Esophagus muscularis mucosa (tissue), 4 donors: Measurements from ENCODE around the gene TATDN2. TPM values are rescaled to one million over a fixed set of nuclear protein-coding genes. Genes with fewer than 3 reads are reported as not detected.

Experiments
- DNase-seq: peaks from one replicate; pipeline ENCODE4 v3.0.0-alpha.2; 2017; ENCODE audit errors: extremely low spot score
- H3K27ac ChIP-seq, 4 donors: fragments of 200-600 bp; sonication (generic); replicated peaks in 1 of 4; 1 replicate in 3 of 4; 2 replicates in 1 of 4; pipeline ENCODE4 v1.5.1; 2016 to 2019; ENCODE audit warnings: mild to moderate bottlenecking in 1 of 4
- H3K27me3 ChIP-seq, 4 donors: fragments of 200-600 bp; sonication (generic); one replicate each; pipeline versions ENCODE4 v1.5.1 to v1.6.0; 2016 to 2019
- H3K36me3 ChIP-seq, 4 donors: fragments of 200-600 bp; sonication (generic); one replicate each; pipeline ENCODE4 v1.5.1; 2016 to 2019
- H3K4me1 ChIP-seq, 4 donors: fragments of 200-600 bp; sonication (generic); one replicate each; pipeline ENCODE4 v1.5.1; 2016 to 2019
- H3K4me3 ChIP-seq, 4 donors: fragments of 200-600 bp; sonication (generic); 1 replicate in 2 of 4; 2 replicates in 2 of 4; pipeline ENCODE4 v1.5.1; 2016 to 2019; ENCODE audit warnings: mild to moderate bottlenecking in 4 of 4, moderate library complexity in 1 of 4
- H3K9me3 ChIP-seq, 4 donors: fragments of 200-600 bp; sonication (generic); 1 replicate in 3 of 4; 2 replicates in 1 of 4; pipeline ENCODE4 v1.5.1; 2016 to 2019
- EP300 ChIP-seq: sonication (generic); formaldehyde crosslinking; IDR thresholded peaks from one replicate; pipeline ENCODE4 v1.6.1; 2017; ENCODE audit warnings: antibody characterized with exemption
- POLR2A ChIP-seq: fragments of 450-650 bp; IDR thresholded peaks from one replicate; pipeline ENCODE4 v1.6.1; 2017; ENCODE audit warnings: antibody characterized with exemption, moderate library complexity, mild to moderate bottlenecking, low read depth
- POLR2AphosphoS5 ChIP-seq, 2 donors: sonication (generic); formaldehyde crosslinking; IDR thresholded peaks; one replicate each; pipeline ENCODE4 v1.6.1; 2017; ENCODE audit warnings: antibody characterized with exemption in 2 of 2
- WGBS: methylation state at CpG from one replicate; pipeline ENCODE4 v1.1.5; 2018; 5-methylcytosine and 5-hydroxymethylcytosine counted together
- intact Hi-C: fragments of 100-400 bp; cut with DNase I; formaldehyde crosslinking; loops from one replicate; pipeline ENCODE4 v1.15.1; 2023
- total RNA-seq, 4 donors: library from RNA; depleted of rRNA; stranded (reverse); fragments of >200 nt; gene quantifications; one replicate each; pipeline versions ENCODE4 v1.1.0 to v1.2.1, GENCODE V29; 2016
- TF ChIP-seq, protein P1 (sequence below), 3 experiments: fragments of 200-600 bp in 2 of 3; fragments of 450-650 bp in 1 of 3; sonication (generic) in 2 of 3; IDR thresholded peaks; one replicate each; pipeline ENCODE4 v1.5.1; 2017 to 2019; ENCODE audit warnings: antibody characterized with exemption in 3 of 3, mild to moderate bottlenecking in 2 of 3, moderate library complexity in 1 of 3

Gene TATDN2
- total RNA-seq, 4 donors from 2014 or later, result 15.0 to 24.6 (median 16.7) TPM

DNA sequence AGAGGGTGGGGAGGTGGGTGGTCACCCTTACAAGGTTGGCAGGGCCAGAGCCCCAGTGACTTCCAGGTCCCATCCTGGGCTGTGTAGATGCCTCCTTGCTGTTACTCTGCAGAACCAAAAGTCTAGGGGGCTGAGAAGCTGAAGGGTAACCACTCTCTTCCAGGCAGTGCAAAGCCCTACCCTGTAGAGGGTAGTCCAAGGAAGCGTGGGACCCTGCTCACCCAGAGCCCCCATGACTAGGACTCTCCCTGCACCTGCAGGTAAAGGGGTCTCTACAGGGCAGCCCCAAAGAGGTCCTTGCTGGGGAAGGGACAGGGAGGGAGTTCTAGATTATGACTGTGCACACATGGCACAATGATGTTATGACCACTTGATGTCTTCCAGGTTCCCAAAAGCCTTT lies 30.2 kb downstream of the TATDN2 start:
- Histone ChIP-seq H3K9me3 (no peaks in the 10 kb centered on the region), H3K4me3 (no peak overlapping the region), H3K27me3 (no peaks in the 10 kb centered on the region), H3K4me1 (peaks cover 10 to 21% (median 14%) of the 10 kb centered on the region in 4 donors), H3K36me3 (peaks cover 35 to 81% (median 60%) of the 10 kb centered on the region in 4 donors), H3K27ac (no peak overlapping the region)
- WGBS, result no CpG with 5 or more reads among the region's 1 CpG
- DNase-seq, result no peak
- intact Hi-C loops, result no loop called here
- TF ChIP-seq EP300, result no peak
- TF ChIP-seq, protein P1, sequence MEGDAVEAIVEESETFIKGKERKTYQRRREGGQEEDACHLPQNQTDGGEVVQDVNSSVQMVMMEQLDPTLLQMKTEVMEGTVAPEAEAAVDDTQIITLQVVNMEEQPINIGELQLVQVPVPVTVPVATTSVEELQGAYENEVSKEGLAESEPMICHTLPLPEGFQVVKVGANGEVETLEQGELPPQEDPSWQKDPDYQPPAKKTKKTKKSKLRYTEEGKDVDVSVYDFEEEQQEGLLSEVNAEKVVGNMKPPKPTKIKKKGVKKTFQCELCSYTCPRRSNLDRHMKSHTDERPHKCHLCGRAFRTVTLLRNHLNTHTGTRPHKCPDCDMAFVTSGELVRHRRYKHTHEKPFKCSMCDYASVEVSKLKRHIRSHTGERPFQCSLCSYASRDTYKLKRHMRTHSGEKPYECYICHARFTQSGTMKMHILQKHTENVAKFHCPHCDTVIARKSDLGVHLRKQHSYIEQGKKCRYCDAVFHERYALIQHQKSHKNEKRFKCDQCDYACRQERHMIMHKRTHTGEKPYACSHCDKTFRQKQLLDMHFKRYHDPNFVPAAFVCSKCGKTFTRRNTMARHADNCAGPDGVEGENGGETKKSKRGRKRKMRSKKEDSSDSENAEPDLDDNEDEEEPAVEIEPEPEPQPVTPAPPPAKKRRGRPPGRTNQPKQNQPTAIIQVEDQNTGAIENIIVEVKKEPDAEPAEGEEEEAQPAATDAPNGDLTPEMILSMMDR (IDR thresholded peaks at IDR 0.05), result no peak
- no peak for TF ChIP-seq POLR2AphosphoS5 (IDR thresholded peaks at IDR 0.05)
- no peak for TF ChIP-seq POLR2A

DNA sequence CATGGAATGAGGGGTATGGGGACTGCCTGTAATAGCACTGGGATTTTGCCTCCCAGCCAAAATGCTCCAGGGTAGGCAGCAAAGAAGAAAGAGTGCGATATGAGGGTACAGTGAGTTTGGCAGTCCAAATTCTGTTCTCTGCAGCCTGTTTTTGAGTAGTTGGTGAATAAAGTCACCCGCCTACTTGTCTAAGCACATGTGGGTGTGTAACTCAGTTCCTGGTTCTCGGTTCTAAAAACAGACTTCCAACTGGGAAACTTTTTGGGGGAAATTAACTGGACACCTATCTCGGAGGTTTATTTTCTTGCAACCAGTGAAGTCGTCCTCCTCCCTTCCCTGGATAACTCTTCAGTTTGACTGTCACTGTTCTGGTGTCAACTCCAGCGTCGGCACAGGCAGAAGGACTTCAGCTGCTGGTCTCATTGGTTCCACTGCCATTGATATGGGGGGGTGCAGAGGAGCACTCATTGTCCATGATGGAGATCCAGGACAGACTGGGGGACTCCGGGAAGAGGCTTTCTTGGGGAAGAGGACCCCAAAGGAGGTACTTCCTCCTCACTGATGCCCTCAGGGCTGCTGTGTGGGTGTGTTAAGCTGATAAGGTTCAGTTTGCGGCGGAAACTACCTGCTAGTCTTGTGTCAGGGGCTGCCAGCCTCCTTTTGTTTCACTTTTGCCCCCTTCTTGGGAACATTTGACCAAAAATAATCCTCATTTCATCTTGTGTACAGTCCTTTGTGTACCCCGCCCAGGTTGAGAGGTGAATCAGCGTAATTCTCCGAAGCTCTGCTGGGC lies 31.3 kb downstream of the TATDN2 start:
- TF ChIP-seq EP300 (no peak), POLR2AphosphoS5 (IDR thresholded peaks at IDR 0.05) (no peak), POLR2A (no peak)
- TF ChIP-seq, protein P1 (IDR thresholded peaks at IDR 0.05), result no peak
- Histone ChIP-seq H3K4me1 (peaks cover under 1 to 13% (median 6%) of the 10 kb centered on the region in 4 donors), H3K9me3 (no peaks in the 10 kb centered on the region), H3K4me3 (no peak overlapping the region), H3K36me3 (peaks cover 35 to 90% (median 67%) of the 10 kb centered on the region in 4 donors), H3K27ac (no peak overlapping the region), H3K27me3 (no peaks in the 10 kb centered on the region)
- intact Hi-C loops, result no loop called here
- whole genome bisulfite sequencing, result 88% methylated on average over 13 of the region's 13 CpGs
- no peak for DNase-seq

DNA sequence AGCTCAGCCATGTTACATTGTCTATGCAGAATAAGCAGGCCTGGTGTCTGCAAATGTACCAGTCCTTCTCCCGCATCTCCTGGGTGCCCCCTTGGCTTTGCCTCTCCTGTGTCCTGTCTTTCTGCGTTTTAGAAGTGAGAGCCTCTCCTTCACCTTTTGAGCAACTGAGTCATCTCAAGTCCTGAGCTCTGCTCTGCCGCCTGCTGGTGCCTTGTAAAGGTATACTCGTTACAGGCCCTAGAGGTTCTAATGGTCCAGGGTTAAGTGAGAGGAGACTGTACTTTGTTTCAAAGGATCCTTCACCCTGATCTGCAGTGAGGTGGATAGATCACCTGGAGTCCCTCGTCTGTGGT lies 31.9 kb downstream of the TATDN2 start:
- DNase-seq, result no peak
- Histone ChIP-seq H3K4me1 (peaks cover 0 to 9% (median 2%) of the 10 kb centered on the region in 4 donors), H3K27me3 (no peaks in the 10 kb centered on the region), H3K4me3 (no peak overlapping the region), H3K9me3 (no peaks in the 10 kb centered on the region), H3K36me3 (peaks cover 35 to 90% (median 68%) of the 10 kb centered on the region in 4 donors), H3K27ac (no peak overlapping the region)
- TF ChIP-seq EP300 (no peak), POLR2AphosphoS5 (IDR thresholded peaks at IDR 0.05) (no peak), POLR2A (no peak)
- TF ChIP-seq, protein P1 (IDR thresholded peaks at IDR 0.05), result no peak
- intact Hi-C loops, result no loop called here
- 79% methylated on average over 5 of the region's 5 CpGs for WGBS

DNA sequence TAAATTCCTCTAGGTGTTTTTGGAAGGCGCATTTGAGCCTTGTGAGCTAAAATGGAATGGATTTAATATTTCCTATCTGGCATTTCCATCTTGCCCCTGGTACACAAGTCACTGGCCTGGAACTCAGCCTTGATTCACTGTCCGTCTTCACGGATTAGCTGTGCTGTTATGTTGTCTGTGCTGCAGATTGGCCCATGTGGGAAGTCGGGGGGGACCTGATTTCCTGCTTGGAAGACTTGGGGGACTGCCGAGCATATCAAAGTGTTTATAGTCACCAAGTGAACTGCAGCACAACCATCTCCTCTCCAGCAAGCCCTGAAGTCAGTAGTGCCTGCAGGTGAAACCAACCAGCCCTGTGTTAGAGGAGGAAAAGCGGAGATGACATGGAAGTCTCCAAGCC lies 32.3 kb downstream of the TATDN2 start:
- Histone ChIP-seq H3K4me3 (no peak overlapping the region), H3K4me1 (peaks cover 0 to 9% (median 2%) of the 10 kb centered on the region in 4 donors), H3K36me3 (peaks cover 35 to 90% (median 70%) of the 10 kb centered on the region in 4 donors), H3K27me3 (no peaks in the 10 kb centered on the region), H3K9me3 (no peaks in the 10 kb centered on the region), H3K27ac (no peak overlapping the region)
- intact Hi-C loops, result no loop called here
- 86% methylated on average over 5 of the region's 6 CpGs for WGBS
- DNase-seq, result no peak
- TF ChIP-seq EP300, result no peak

DNA sequence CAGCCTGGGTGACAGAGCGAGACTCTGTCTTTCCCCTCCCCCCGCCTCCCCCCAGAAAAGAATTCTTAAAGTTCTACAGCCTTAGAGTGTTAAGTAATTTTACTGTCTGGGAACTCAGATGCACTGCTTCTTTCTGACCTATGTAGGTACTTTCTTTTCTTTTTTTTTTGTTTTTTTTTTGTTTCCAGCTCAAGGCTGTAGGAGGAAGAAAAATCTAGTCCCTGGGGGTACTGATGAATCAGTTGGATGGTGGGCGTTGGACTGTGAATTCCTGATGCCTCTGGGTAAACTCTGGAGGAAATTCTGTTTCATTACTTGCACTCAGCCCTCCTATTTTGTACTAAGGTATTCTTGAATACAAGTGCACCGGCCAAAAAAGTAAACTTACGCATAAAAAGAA lies 33.7 kb downstream of the TATDN2 start:
- Histone ChIP-seq H3K27ac (no peak overlapping the region), H3K27me3 (no peaks in the 10 kb centered on the region), H3K9me3 (no peaks in the 10 kb centered on the region), H3K4me1 (peaks cover 0 to 12% (median 2%) of the 10 kb centered on the region in 4 donors), H3K36me3 (peaks cover 30 to 83% (median 72%) of the 10 kb centered on the region in 4 donors), H3K4me3 (no peak overlapping the region)
- DNase-seq, result no peak
- intact Hi-C loops, result no loop called here
- WGBS, result 81% methylated on average over 5 of the region's 5 CpGs
- TF ChIP-seq POLR2AphosphoS5 (IDR thresholded peaks at IDR 0.05) (no peak), EP300 (no peak), POLR2A (no peak)
- TF ChIP-seq, protein P1 (IDR thresholded peaks at IDR 0.05), result no peak
